Fibroblast of lung (primary cell): ENCODE results near the gene SRSF5.

Source experiments
- CTCF ChIP-seq, 2 donors: IDR thresholded peaks in 1 of 2; conservative IDR thresholded peaks in 1 of 2; 1 replicate in 1 of 2; 2 replicates in 1 of 2; pipeline ENCODE4 v1.5.1; 2011 to 2012; ENCODE audit warnings: low read length in 2 of 2, control low read depth in 1 of 2, inconsistent platforms in 1 of 2, low read depth in 1 of 2, mild to moderate bottlenecking in 1 of 2
- EZH2 ChIP-seq: IDR thresholded peaks from 2 replicates; pipeline ENCODE4 v1.5.1; 2012; ENCODE audit warnings: low read length, control low read depth, mild to moderate bottlenecking; ENCODE audit errors: missing control alignments

DNA sequence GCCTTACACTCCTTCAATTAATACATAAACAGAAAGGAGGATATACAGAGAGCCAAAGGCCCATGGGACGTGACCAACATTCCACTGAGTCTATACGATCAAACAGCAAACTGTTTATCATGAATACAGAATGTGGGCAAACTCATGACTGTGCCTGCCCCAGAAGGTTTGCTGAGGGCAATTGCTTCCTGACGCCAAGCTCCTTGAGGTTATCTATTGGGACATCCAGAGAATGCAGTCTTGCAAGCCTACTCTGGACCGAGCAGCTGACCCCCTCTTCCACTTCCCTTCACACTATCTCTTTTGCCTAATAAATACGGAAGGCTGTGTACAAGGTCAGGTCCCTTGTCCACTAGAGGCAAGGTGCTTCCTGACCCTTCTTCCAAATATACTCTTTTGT lies 48.6 kb downstream of the SRSF5 start:
- TF ChIP-seq CTCF (conservative IDR thresholded peaks at IDR 0.05 in 1 of 2, IDR thresholded peaks at IDR 0.05 in 1 of 2; ENCODE audit: low read depth in 1 of 2, low read length in 2 of 2) (no peak), EZH2 (no peak)
